HUES6 (cell line): ENCODE measurements around the gene LAMB4.

Experiments used
- H3K27ac ChIP-seq: 2 replicates; pipeline ENCODE4 v1.7.0; 2013; ENCODE audit warnings: low read depth, mild to moderate bottlenecking, low read length, inconsistent platforms
- H3K27me3 ChIP-seq: 2 replicates; pipeline ENCODE4 v1.6.1; 2013; ENCODE audit warnings: low read length; ENCODE audit not compliant: control insufficient read depth, insufficient read depth
- H3K36me3 ChIP-seq: 2 replicates; pipeline ENCODE4 v1.6.1; 2013; ENCODE audit warnings: low read length; ENCODE audit not compliant: control insufficient read depth, insufficient read depth
- H3K4me1 ChIP-seq: 2 replicates; pipeline ENCODE4 v1.6.1; 2013; ENCODE audit warnings: low read length; ENCODE audit not compliant: control insufficient read depth, insufficient read depth
- H3K4me3 ChIP-seq: 2 replicates; pipeline ENCODE4 v1.5.1; 2013; ENCODE audit warnings: low read depth, low read length
- H3K9ac ChIP-seq: one replicate; pipeline ENCODE4 v1.6.1; 2013; ENCODE audit warnings: mild to moderate bottlenecking, low read length
- H3K9me3 ChIP-seq: 2 replicates; pipeline ENCODE4 v1.6.1; 2013; ENCODE audit warnings: low read depth, low read length; ENCODE audit not compliant: control insufficient read depth, insufficient read depth

The LAMB4 gene

GRCh38 chr7:108130261-108130660, at the start of gene LAMB4:
Gene LAMB4, minus strand, starts transcription at chr7:108130361. Its CDS starts 7,197 bp downstream, at chr7:108123164.
- Histone ChIP-seq H3K9me3 (no peaks in the 10 kb centered on the region), H3K36me3 (no peaks in the 10 kb centered on the region)

GRCh38 chr7:108178398-108178797, 48.2 kb upstream of the LAMB4 start:
- H3K36me3 ChIP-seq, result no peaks in the 10 kb centered on the region
- H3K27me3 ChIP-seq, result no peaks in the 10 kb centered on the region
- H3K4me3 ChIP-seq, result no peak overlapping the region
- no peak overlapping the region for H3K9ac ChIP-seq
- H3K27ac ChIP-seq, result no peak overlapping the region
- 0 out of 2 replicates have a peak, but pooled peaks cover 3% of the 10 kb centered on the region for H3K4me1 ChIP-seq
- no peaks in the 10 kb centered on the region for H3K9me3 ChIP-seq

More at GRCh38 chr7:108130261-108130660, at the start of gene LAMB4:
- Histone ChIP-seq H3K9ac (no peak within 1 kb of the TSS), H3K27ac (no peak within 1 kb of the TSS), H3K27me3 (no peaks in the 10 kb centered on the region), H3K4me1 (peaks cover 9% of the 10 kb centered on the region; the same call in 1 of the 2 replicates), H3K4me3 (no peak within 1 kb of the TSS)

GRCh38 chr7:108171164-108171563, 41.0 kb upstream of the LAMB4 start:
- peaks cover 9% of the 10 kb centered on the region for H3K4me1 ChIP-seq
- no peak overlapping the region for H3K27ac ChIP-seq
- no peak overlapping the region for H3K9ac ChIP-seq
- H3K27me3 ChIP-seq, result no peaks in the 10 kb centered on the region
- H3K36me3 ChIP-seq, result no peaks in the 10 kb centered on the region
- H3K9me3 ChIP-seq, result no peaks in the 10 kb centered on the region
- H3K4me3 ChIP-seq, result no peak overlapping the region

- Histone ChIP-seq H3K4me1 (peaks cover 9% of the 10 kb centered on the region), H3K9me3 (no peaks in the 10 kb centered on the region), H3K4me3 (no peak overlapping the region), H3K9ac (no peak overlapping the region), H3K27ac (no peak overlapping the region), H3K36me3 (no peaks in the 10 kb centered on the region), H3K27me3 (no peaks in the 10 kb centered on the region)
Observed at GRCh38 chr7:108170251-108170650, 40.1 kb upstream of the LAMB4 start.

GRCh38 chr7:108167460-108167859, 37.3 kb upstream of the LAMB4 start:
- Histone ChIP-seq H3K36me3 (no peaks in the 10 kb centered on the region), H3K27me3 (no peaks in the 10 kb centered on the region), H3K4me1 (peaks cover 9% of the 10 kb centered on the region), H3K4me3 (no peak overlapping the region), H3K9me3 (no peaks in the 10 kb centered on the region), H3K27ac (no peak overlapping the region), H3K9ac (no peak overlapping the region)

- H3K4me1 ChIP-seq, result peaks cover 9% of the 10 kb centered on the region
- H3K4me3 ChIP-seq, result no peak overlapping the region
- no peaks in the 10 kb centered on the region for H3K36me3 ChIP-seq
- no peaks in the 10 kb centered on the region for H3K27me3 ChIP-seq
- no peak overlapping the region for H3K9ac ChIP-seq
- H3K27ac ChIP-seq, result no peak overlapping the region
- H3K9me3 ChIP-seq, result no peaks in the 10 kb centered on the region
Observed at GRCh38 chr7:108166687-108167086, 36.5 kb upstream of the LAMB4 start.

GRCh38 chr7:108165723-108166122, 35.6 kb upstream of the LAMB4 start:
- Histone ChIP-seq H3K4me1 (peaks cover 6% of the 10 kb centered on the region), H3K36me3 (no peaks in the 10 kb centered on the region), H3K9me3 (no peaks in the 10 kb centered on the region), H3K27me3 (no peaks in the 10 kb centered on the region), H3K27ac (no peak overlapping the region), H3K9ac (no peak overlapping the region), H3K4me3 (no peak overlapping the region)

- H3K9me3 ChIP-seq, result no peaks in the 10 kb centered on the region
- H3K36me3 ChIP-seq, result no peaks in the 10 kb centered on the region
- H3K9ac ChIP-seq, result no peak overlapping the region
- no peak overlapping the region for H3K27ac ChIP-seq
- H3K4me1 ChIP-seq, result no peaks in the 10 kb centered on the region
- H3K27me3 ChIP-seq, result no peaks in the 10 kb centered on the region
- H3K4me3 ChIP-seq, result no peak overlapping the region
Observed at GRCh38 chr7:108164946-108165345, 34.8 kb upstream of the LAMB4 start.

GRCh38 chr7:108164342-108164741, 34.2 kb upstream of the LAMB4 start:
- Histone ChIP-seq H3K4me1 (no peaks in the 10 kb centered on the region), H3K4me3 (no peak overlapping the region), H3K9me3 (no peaks in the 10 kb centered on the region), H3K27ac (no peak overlapping the region), H3K9ac (no peak overlapping the region), H3K27me3 (no peaks in the 10 kb centered on the region), H3K36me3 (no peaks in the 10 kb centered on the region)

GRCh38 chr7:108158776-108159175, 28.6 kb upstream of the LAMB4 start:
- H3K9ac ChIP-seq, result no peak overlapping the region
- H3K4me1 ChIP-seq, result no peaks in the 10 kb centered on the region
- no peaks in the 10 kb centered on the region for H3K27me3 ChIP-seq
- H3K36me3 ChIP-seq, result no peaks in the 10 kb centered on the region
- no peak overlapping the region for H3K4me3 ChIP-seq
- no peak overlapping the region for H3K27ac ChIP-seq
- H3K9me3 ChIP-seq, result no peaks in the 10 kb centered on the region

- H3K4me1 ChIP-seq, result no peaks in the 10 kb centered on the region
- H3K27me3 ChIP-seq, result no peaks in the 10 kb centered on the region
Observed at GRCh38 chr7:108157606-108158335, 27.6 kb upstream of the LAMB4 start.

More at GRCh38 chr7:108157606-108158335, 27.6 kb upstream of the LAMB4 start:
- H3K4me3 ChIP-seq, result no peak overlapping the region
- H3K9ac ChIP-seq, result no peak overlapping the region
- H3K27ac ChIP-seq, result no peak overlapping the region
- H3K9me3 ChIP-seq, result no peaks in the 10 kb centered on the region
- H3K36me3 ChIP-seq, result no peaks in the 10 kb centered on the region
